Uterus (tissue), 4 donors: Measurements from ENCODE around the gene JADE2. TPM values are rescaled to one million over a fixed set of nuclear protein-coding genes. Genes with fewer than 3 reads are reported as not detected.

Experiments used
- DNase-seq, 2 donors: peaks; one replicate each; pipeline ENCODE4 v3.0.0-alpha.2; 2019 to 2020
- H3K27ac ChIP-seq, 2 donors: fragments of 200-600 bp; sonication (generic); 1 replicate in 1 of 2; 2 replicates in 1 of 2; pipeline ENCODE4 v1.5.1; 2016 to 2018
- H3K27me3 ChIP-seq, 2 donors: fragments of 200-600 bp; sonication (generic); one replicate each; pipeline ENCODE4 v1.5.1; 2018 to 2019; ENCODE audit warnings: control low read depth in 1 of 2
- H3K36me3 ChIP-seq, 2 donors: fragments of 200-600 bp; sonication (generic); one replicate each; pipeline ENCODE4 v1.5.1; 2019; ENCODE audit warnings: control low read depth in 1 of 2
- H3K4me1 ChIP-seq, 2 donors: fragments of 200-600 bp; sonication (generic); one replicate each; pipeline ENCODE4 v1.5.1; 2018 to 2019; ENCODE audit warnings: control low read depth in 1 of 2
- H3K4me3 ChIP-seq, 2 donors: fragments of 200-600 bp; sonication (generic); 1 replicate in 1 of 2; 2 replicates in 1 of 2; pipeline ENCODE4 v1.5.1; 2018 to 2019; ENCODE audit warnings: mild to moderate bottlenecking in 1 of 2
- H3K9me3 ChIP-seq, 2 donors: fragments of 200-600 bp; sonication (generic); one replicate each; pipeline ENCODE4 v1.5.1; 2019; ENCODE audit warnings: control low read depth in 1 of 2
- CTCF ChIP-seq, 4 experiments: fragments of 200-600 bp in 2 of 4; fragments of 450-650 bp in 2 of 4; sonication (generic) in 2 of 4; IDR thresholded peaks; one replicate each; pipeline ENCODE4 v1.5.1; 2016 to 2019; ENCODE audit warnings: antibody characterized with exemption in 4 of 4, mild to moderate bottlenecking in 2 of 4, moderate library complexity in 1 of 4
- POLR2A ChIP-seq, 2 donors: fragments of 450-650 bp; IDR thresholded peaks; one replicate each; pipeline ENCODE4 v1.6.1; 2016; ENCODE audit warnings: antibody characterized with exemption in 2 of 2, mild to moderate bottlenecking in 1 of 2, moderate library complexity in 1 of 2
- intact Hi-C: fragments of 100-400 bp; cut with DNase I; formaldehyde crosslinking; loops from one replicate; pipeline ENCODE4 v1.15.1; 2023; ENCODE audit warnings: low total_unique reads
- total RNA-seq, 4 donors: library from RNA; depleted of rRNA in 3 of 4; stranded (reverse); fragments of >200 nt in 3 of 4; gene quantifications; one replicate each; pipeline versions ENCODE4 v1.1.0 to v1.2.4, GENCODE V29; 2014 to 2023
- donor health status: DM: yes; HTN: yes; CAD: no.

JADE2 gene
- total RNA-seq, 4 donors from 2014 or later: 15.8 to 95.8 (median 16.7) TPM

GRCh38 chr5:134576386-134577021, 51.0 kb downstream of the JADE2 start:
- no peak for DNase-seq
- peaks cover 0 to 8% of the 10 kb centered on the region in 2 donors for H3K4me1 ChIP-seq
- no peaks in the 10 kb centered on the region for H3K27me3 ChIP-seq
- H3K9me3 ChIP-seq: no peaks in the 10 kb centered on the region
- H3K36me3 ChIP-seq: no peaks in the 10 kb centered on the region
- H3K27ac ChIP-seq: no peak overlapping the region
- intact Hi-C loops: loop anchor here (10.0 kb wide), 1 partner anchor 192 kb away; no protein-coding TSS in a partner anchor
- TF ChIP-seq POLR2A (IDR thresholded peaks at IDR 0.05) (no peak), CTCF (IDR thresholded peaks at IDR 0.05) (no peak)
- H3K4me3 ChIP-seq: no peak overlapping the region

DNA sequence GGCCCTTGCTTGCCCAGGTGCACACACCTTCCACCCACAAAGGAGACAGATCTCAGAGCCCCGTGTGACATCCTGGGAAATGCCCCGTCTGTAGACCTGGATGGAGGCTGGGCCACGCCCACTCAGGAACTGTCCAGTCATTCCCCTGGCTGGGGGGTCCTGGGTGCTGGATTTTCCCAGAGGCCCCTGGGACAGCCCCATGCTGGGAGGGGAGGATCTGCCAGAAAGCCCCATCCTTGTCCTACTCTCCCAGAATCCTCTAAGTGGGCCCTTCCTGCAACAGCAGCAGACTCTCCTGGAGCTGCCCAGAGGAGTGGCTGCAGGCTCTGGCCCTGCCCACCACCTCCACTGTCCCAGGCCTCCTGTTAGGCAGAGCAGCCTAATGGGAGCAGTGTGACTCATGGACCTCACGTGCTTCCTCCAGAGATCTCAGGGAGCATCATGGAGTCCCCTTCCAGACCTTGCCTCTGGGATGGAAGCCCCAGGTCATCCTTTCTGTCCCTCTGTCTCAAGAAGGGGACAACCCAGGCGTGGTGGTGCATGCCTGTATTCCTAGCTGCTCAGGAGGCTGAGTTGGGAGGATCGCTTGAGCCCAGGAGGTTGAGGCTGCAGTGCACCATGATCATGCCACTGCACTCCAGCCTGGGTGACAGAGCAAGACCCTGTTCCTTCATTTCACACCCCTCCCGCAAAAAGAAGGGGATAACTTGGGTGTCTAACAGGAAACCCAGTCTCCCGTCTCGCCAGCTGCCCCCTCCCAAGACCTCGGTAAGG, 51.7 kb downstream of the JADE2 start:
- no peaks in the 10 kb centered on the region for H3K27me3 ChIP-seq
- DNase-seq: no peak
- intact Hi-C loops: loop anchor here (10.0 kb wide), 1 partner anchor 192 kb away; no protein-coding TSS in a partner anchor
- H3K36me3 ChIP-seq: no peaks in the 10 kb centered on the region
- H3K9me3 ChIP-seq: no peaks in the 10 kb centered on the region
- no peak overlapping the region for H3K4me3 ChIP-seq
- H3K4me1 ChIP-seq: peaks cover 0 to 8% of the 10 kb centered on the region in 2 donors
- H3K27ac ChIP-seq: peak overlapping the region in 1 of 2 donors; percentile 8
- no peak for TF ChIP-seq POLR2A (IDR thresholded peaks at IDR 0.05)
- TF ChIP-seq CTCF (IDR thresholded peaks at IDR 0.05): no peak

DNA sequence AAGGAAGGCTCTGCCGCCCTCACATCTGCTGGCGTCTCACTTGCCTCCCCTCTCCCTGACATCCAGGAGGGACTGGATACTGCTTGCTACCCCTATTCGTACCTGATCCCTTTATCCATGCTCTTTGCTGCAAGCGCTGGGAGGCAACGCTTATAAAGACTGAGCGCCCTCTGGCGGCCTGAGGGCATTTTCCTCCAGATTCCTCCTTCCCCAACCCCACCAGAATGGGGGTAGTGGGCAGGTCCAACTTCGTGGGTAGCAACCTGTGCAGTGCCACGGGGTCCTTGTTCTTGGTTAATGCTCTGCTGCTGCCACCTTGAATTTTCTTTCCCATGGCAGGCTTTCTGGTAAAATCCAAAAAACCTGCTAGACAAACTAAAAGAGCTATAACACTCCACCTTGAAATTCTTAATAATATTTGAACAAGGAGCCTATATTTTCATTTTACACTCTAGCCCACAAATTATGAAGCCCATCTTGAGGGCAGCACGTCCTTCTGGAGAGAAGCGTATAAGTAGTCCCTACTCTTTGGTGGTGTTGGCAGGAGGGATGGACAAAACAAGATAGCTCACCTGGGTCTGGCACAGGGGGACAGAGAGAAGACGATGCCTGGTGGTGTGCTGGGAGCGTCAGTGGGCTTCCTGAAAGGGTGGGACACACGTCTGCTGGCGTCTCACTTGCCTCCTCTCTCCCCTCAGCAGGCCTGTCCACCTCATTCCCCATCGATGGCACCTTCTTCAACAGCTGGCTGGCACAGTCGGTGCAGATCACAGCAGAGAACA, 52.5 kb downstream of the JADE2 start:
- Histone ChIP-seq H3K27me3 (no peaks in the 10 kb centered on the region), H3K4me1 (peaks cover 0 to 8% of the 10 kb centered on the region in 2 donors), H3K36me3 (no peaks in the 10 kb centered on the region), H3K4me3 (no peak overlapping the region), H3K27ac (no peak overlapping the region), H3K9me3 (no peaks in the 10 kb centered on the region)
- TF ChIP-seq POLR2A (IDR thresholded peaks at IDR 0.05) (no peak), CTCF (IDR thresholded peaks at IDR 0.05) (peak; percentile 72 to 84 (median 80))
- DNase-seq: peak; percentile 80 to 84
- intact Hi-C loops: loop anchor here (10.0 kb wide), 1 partner anchor 193 kb away; no protein-coding TSS in a partner anchor

GRCh38 chr5:134578578-134579283, 53.3 kb downstream of the JADE2 start:
- no peaks in the 10 kb centered on the region for H3K9me3 ChIP-seq
- DNase-seq: no peak
- H3K27me3 ChIP-seq: no peaks in the 10 kb centered on the region
- intact Hi-C loops: loop anchor here (10.0 kb wide), 1 partner anchor 194 kb away; no protein-coding TSS in a partner anchor
- no peak overlapping the region for H3K27ac ChIP-seq
- no peak overlapping the region for H3K4me3 ChIP-seq
- TF ChIP-seq POLR2A (IDR thresholded peaks at IDR 0.05): no peak
- no peak for TF ChIP-seq CTCF (IDR thresholded peaks at IDR 0.05)
- no peaks in the 10 kb centered on the region for H3K36me3 ChIP-seq
- peaks cover 0 to 8% of the 10 kb centered on the region in 2 donors for H3K4me1 ChIP-seq
